IPS-18a (cell line): ENCODE results near the gene VGF.

Source experiments
- H3K27ac ChIP-seq: one replicate; pipeline ENCODE4 v1.5.1; 2013; ENCODE audit warnings: low read length
- H3K27me3 ChIP-seq: one replicate; pipeline ENCODE4 v1.6.1; 2013; ENCODE audit warnings: mild to moderate bottlenecking, low read length; ENCODE audit not compliant: control insufficient read depth, insufficient read depth
- H3K36me3 ChIP-seq: one replicate; pipeline ENCODE4 v1.6.1; 2013; ENCODE audit warnings: low read depth, low read length; ENCODE audit not compliant: control insufficient read depth
- H3K4me1 ChIP-seq: one replicate; pipeline ENCODE4 v1.6.1; 2013; ENCODE audit warnings: low read depth, low read length; ENCODE audit not compliant: control insufficient read depth
- H3K4me3 ChIP-seq: one replicate; pipeline ENCODE4 v1.5.1; 2013; ENCODE audit warnings: low read length
- H3K9ac ChIP-seq: one replicate; pipeline ENCODE4 v1.6.1; 2013; ENCODE audit warnings: mild to moderate bottlenecking, low read length, moderate library complexity
- H3K9me3 ChIP-seq: one replicate; pipeline ENCODE4 v1.6.1; 2013; ENCODE audit warnings: low read depth, low read length; ENCODE audit not compliant: control insufficient read depth

The VGF gene

DNA sequence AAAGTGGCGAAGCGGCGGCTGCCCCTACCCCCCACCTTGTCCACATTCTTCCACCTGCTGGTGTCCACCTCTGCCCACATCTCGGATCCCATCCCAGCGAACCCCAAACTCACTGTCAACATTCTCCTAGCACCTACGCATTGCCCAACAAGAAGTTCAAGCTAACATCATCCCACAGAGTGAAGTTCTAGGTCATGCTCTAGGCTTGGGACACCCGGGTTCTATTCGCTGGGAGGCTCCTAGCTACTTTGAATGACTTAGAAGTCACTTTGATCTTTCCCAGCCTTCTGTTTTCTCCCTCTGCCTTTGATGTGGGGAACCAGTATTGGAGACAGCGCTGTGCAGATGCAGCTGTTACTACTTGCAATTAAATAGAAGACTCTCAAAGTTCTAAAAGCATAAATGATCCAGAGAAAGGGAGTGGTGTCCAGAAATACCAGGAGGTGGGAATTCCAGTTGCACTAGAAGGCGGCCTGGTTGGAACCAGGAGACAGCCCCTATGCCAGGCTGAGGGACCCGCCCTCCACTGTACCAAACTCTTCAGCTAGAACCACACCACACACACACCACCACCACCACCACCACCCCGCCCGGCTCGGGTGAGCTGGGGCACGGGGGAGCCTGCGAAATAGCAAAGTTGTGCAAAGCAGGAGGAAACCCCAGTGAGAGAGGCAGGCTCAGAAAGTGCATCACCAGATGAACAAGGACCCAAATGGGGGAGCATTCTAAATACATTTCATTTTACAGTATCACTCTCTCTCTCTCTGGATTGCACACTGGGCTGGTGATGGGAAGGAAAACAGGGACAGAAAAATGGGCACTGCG lies 5.5 kb upstream of the VGF start:
- no peak overlapping the region for H3K4me3 ChIP-seq
- peaks cover 97% of the 10 kb centered on the region for H3K27me3 ChIP-seq
- H3K9ac ChIP-seq: no peak overlapping the region
- peaks cover 44% of the 10 kb centered on the region for H3K4me1 ChIP-seq
- no peaks in the 10 kb centered on the region for H3K9me3 ChIP-seq
- H3K27ac ChIP-seq: no peak overlapping the region
- H3K36me3 ChIP-seq: no peaks in the 10 kb centered on the region

DNA sequence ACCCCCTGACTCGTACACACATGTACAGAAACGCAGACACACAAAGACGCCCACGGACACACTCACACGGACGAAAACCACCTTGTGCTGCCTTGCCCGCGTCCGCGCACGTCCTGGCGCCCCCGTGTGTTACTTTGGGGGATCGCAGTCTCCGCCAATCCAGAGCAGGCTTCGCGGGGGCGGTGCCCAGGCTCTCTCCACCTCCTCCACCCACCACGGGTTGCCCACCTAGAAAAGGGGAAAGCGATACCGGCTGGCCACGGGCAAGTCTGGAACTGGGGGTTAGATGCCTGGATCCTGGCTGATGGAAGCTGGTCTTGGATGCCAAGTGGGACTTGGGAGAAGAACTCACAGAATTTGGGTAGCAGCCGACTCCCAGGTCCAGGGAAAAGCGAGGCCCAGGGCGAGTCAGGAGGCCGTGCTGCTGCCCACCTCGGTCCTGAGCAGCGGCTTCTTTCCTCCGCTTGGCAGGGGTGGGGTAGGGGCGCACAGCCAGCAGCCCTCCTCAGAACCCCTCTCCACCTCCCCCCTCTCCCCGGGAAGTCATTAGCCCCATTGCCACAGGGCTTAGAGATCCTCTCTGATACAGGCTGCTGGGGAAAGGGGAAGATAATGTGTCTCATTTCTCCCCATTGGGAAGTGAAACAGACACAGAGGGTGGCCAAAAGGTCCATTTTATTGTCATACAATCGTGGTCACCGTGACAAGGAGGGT lies 4.6 kb upstream of the VGF start:
- no peak overlapping the region for H3K9ac ChIP-seq

DNA sequence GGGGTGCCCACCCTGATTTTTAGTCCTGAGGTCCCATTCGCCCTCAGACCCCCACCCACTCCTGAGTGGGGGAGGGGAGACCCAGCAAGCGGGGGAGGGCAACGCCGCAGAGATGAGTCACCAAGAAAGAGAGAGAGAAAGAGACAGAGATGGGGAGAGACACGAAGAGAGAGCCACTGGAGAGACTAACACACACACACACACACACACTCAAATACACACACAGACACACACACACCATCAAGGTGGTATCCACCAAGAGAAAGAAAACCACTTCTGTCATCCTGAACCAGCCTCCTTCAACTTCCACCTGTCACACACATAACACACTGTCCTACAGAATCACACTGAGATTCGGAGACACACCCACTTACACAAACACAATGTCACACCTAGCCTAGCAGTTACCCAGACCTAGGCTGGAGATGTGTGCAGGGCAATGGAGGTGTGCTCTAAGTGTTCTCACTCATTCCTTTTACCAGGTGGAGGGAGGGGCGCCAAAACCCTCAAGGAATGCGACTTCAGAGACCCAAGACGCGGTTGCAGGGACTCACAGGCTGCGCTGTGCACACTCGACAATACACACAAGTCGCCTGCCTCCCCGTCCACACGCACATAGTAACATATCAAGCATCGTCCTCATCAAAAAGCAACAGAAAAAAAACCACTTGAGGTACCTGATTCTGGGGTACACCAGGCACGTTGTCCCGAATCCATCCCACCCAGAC lies 3.9 kb upstream of the VGF start:
- Histone ChIP-seq H3K4me3 (peak overlapping the region; percentile 49), H3K27ac (no peak overlapping the region), H3K9ac (no peak overlapping the region), H3K9me3 (no peaks in the 10 kb centered on the region), H3K36me3 (no peaks in the 10 kb centered on the region), H3K27me3 (peaks cover 96% of the 10 kb centered on the region), H3K4me1 (peaks cover 53% of the 10 kb centered on the region)

More for the DNA sequence above, 4.6 kb upstream of the VGF start:
- H3K27ac ChIP-seq: no peak overlapping the region
- peak overlapping the region; percentile 42 for H3K4me3 ChIP-seq
- peaks cover 96% of the 10 kb centered on the region for H3K27me3 ChIP-seq
- no peaks in the 10 kb centered on the region for H3K9me3 ChIP-seq
- H3K36me3 ChIP-seq: no peaks in the 10 kb centered on the region
- peaks cover 48% of the 10 kb centered on the region for H3K4me1 ChIP-seq

DNA sequence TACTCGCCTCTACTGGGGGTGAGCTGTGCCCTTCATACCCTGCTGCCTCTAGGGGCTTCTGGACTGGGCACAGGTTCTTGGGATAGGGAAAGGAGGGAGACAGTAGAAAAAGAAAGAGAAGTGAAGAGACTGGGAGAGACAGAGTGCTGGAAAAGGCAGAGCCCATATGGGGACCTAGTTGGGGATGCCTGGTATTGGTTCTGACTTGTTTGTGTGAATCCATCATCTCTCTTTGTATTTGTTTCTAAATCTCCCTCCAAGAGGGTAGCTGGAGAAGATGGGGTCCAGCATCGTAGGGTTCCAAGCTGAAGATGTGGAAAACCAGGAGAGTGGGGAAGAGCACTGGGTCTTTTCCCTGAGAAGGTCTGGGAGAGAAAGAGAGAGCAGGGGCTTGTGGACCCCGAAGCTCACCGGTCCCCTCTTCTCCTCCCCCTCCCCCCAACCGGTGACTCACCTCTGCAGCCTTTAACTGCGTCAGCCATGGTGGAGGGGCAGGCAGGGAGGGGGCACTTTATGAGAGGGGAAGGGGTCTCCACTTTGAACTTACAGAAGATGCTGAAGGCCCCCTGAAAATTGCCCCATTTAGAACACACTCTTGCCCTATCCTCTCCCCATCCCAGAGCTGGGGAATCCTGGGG lies 3.2 kb upstream of the VGF start:
- Histone ChIP-seq H3K27ac (no peak overlapping the region), H3K4me1 (peaks cover 53% of the 10 kb centered on the region), H3K27me3 (peaks cover 95% of the 10 kb centered on the region), H3K9ac (no peak overlapping the region), H3K9me3 (no peaks in the 10 kb centered on the region), H3K36me3 (no peaks in the 10 kb centered on the region), H3K4me3 (peak overlapping the region; percentile 49)

DNA sequence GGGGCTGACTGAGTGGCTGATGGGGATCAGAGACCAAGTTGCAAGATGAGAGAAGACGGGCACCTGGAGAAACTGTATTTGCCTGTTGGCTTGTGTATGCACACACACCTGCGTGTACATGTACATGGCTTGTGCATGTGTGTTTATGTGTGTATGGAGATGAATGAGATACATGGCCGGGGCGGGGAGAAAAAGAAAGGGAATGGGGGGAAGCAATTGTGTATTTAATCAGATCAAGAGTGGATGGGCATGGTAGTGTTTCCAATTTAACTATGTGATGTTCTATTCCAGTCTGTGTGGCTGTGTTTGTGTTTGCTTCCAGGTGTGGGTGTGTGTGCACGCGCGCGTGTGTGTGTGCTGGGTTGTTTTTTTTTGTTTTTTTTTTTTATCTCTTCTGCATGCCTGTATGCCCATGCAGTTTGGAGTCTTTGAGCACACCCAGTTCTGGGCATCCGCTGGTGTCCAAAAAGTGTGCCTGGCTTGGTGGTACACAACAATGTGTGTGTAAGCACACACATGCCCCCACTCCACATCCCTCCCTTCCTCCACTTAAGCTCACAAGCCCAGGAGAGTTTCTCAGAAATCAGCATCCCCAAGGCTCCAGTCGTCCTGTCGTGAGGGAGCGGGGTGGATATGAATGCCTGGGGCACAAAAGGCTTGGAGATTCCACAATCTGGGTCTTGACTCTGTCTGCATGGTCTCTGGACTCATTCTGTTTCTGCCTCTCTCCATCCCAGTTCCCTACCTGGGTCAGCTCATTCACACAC lies 2.5 kb upstream of the VGF start:
- Histone ChIP-seq H3K4me1 (peaks cover 53% of the 10 kb centered on the region), H3K36me3 (no peaks in the 10 kb centered on the region), H3K27ac (no peak overlapping the region), H3K4me3 (peak overlapping the region; percentile 49), H3K9ac (no peak overlapping the region), H3K9me3 (no peaks in the 10 kb centered on the region), H3K27me3 (peaks cover 88% of the 10 kb centered on the region)

DNA sequence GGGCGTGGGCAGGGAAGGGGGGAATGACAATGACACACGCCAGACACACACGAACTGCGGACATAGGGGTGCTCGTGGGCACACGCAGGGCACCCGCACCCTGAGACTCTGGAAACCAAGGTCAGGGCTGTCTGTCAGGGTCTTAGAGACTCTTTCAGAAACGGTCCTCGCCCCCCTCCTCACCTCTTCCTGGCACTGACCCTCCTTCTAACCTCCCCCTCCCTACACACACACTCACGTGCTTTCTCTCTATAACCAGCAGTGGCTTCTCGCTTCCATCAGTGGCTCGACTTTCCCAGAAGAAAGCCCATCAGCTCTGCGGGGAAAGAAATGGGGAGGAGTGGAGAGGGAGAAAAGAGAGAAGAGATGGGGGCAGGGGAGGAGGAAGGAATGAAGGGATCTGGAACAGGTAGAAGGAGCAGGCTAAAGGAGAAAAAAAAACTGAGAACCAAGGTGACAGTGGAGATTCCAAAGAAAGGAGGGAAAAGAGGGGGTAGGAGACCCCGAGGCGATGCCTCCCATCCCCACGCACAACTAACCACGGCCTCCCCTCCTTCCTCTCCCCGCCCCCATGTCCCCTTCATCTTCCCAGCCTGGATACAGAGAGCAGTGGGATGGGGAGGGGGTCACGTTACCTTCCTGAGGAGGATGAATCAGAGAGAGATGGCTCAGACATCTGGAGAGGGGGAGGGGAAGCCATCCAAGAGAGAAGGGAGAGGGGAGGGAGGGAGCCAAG lies 1.7 kb upstream of the VGF start:
- Histone ChIP-seq H3K27ac (no peak overlapping the region), H3K4me3 (peak overlapping the region; percentile 49), H3K36me3 (no peaks in the 10 kb centered on the region), H3K9me3 (no peaks in the 10 kb centered on the region), H3K27me3 (peaks cover 85% of the 10 kb centered on the region), H3K9ac (no peak overlapping the region), H3K4me1 (peaks cover 58% of the 10 kb centered on the region)

DNA sequence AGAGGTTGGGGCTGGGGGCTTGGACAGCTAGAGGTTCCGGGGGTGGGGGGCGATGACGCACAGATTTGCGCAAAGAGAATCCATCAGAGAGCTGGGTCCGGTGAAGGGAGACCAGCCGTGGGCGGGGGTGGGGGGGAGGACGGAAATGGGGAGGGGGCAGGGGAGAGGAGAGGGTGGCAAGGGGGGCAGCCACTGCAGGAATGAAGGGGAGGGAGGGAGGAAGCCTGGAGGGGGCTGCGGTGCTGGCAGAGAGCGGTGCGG lies 1.2 kb upstream of the VGF start:
- H3K27me3 ChIP-seq: peaks cover 85% of the 10 kb centered on the region
- no peaks in the 10 kb centered on the region for H3K9me3 ChIP-seq
- H3K4me1 ChIP-seq: peaks cover 59% of the 10 kb centered on the region
- no peak overlapping the region for H3K27ac ChIP-seq
- no peak overlapping the region for H3K9ac ChIP-seq
- no peaks in the 10 kb centered on the region for H3K36me3 ChIP-seq
- H3K4me3 ChIP-seq: peak overlapping the region; percentile 68

DNA sequence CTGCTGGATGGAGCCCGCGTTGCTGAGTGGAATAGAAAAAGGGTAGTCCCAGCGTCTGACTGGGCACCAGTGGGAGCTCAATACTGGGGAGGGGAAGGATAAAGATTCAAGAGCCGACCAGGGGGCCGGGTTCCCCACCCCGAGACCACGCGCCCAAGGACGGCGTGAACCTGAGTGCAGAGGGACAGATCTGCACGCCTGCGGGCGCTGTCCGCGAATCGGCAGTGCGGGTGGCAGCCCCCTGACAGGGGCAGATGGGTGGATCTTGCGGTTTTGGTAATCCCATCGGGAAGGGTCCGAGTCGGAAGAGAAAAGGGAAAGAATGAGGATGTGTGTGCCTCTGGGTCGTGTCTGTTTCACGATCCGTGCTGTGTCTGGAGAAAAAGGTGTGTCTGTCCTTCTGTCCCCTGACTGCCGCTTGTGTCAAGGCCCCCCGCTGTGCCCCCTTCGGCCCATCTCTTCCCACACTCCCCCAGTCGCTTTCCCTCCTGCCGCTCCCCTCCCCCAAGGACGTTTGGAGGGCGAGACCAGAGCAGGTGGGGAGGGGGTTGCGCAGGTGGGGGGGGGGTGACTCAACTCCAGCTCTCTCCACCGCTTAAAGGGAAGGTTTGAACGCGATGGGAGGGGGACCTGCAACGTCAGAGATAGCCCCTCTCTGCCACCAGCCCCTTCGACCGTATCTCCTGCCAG lies 734 bp upstream of the VGF start:
- peaks cover 59% of the 10 kb centered on the region for H3K4me1 ChIP-seq
- no peak overlapping the region for H3K27ac ChIP-seq
- peaks cover 85% of the 10 kb centered on the region for H3K27me3 ChIP-seq
- peak overlapping the region; percentile 68 for H3K4me3 ChIP-seq
- H3K9ac ChIP-seq: no peak overlapping the region
- H3K9me3 ChIP-seq: no peaks in the 10 kb centered on the region
- no peaks in the 10 kb centered on the region for H3K36me3 ChIP-seq

DNA sequence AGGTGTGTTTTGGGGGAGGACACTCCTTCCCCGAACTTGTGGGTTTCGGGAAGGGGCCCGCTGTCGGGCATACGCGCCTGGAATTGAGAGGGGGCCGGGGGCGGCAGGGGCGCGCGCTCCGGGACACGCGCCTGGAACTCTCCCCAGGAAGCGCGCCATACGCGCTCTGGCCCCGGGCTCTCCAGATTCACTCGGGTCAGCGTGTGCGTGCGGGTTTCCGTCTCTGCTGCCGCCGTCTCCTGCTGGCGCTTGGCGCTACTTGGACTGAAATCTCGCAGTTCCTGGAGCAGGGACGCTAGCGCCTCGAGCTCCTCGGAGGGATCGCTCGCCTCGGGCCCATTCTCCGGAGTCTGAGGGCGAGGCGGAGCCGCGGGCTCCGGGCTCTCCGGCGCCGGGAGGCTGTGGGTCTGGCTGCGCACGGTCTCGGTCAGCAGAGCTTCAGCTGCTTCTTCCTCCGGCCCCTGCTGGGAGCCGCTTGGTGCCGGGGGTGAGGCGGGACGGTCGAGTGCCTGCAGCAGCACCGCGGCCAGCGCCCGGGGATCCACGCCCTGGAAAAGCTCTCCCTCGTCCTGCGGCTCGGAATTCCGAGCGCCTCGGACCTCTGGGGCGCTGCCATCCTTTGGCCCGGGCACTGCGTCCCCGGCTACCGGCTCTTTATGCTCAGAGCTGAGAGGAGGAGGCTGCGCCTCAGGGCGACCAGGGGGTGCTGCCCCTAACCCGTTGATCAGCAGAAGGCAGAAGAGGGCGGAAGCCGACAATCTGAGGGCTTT lies 1.1 kb downstream of the VGF start:
- peak overlapping the region; percentile 39 for H3K9ac ChIP-seq
- peaks cover 67% of the 10 kb centered on the region for H3K27me3 ChIP-seq
- peak overlapping the region; percentile 60 for H3K4me3 ChIP-seq

More for the DNA sequence above, 1.1 kb downstream of the VGF start:
- H3K27ac ChIP-seq: no peak overlapping the region
- H3K36me3 ChIP-seq: no peaks in the 10 kb centered on the region
- H3K4me1 ChIP-seq: peaks cover 45% of the 10 kb centered on the region
- H3K9me3 ChIP-seq: no peaks in the 10 kb centered on the region
